Measurements from ENCODE around the gene SMS.

- no peak for TF ChIP-seq POLR2AphosphoS5 (IDR thresholded peaks at IDR 0.05; ENCODE audit: low read depth, low read length)
- no peak for TF ChIP-seq POLR2A (IDR thresholded peaks at IDR 0.05; ENCODE audit: low read depth, low read length)
Observed at GRCh38 chrX:21905953-21906352, 34.6 kb upstream of the SMS start.

All from GM12892 (cell line).